Smooth muscle cell of the brain vasculature (primary cell): ENCODE measurements around the gene RRAS2.
"Not testable (repeated sequence)": the region's sequence is repeated elsewhere in the genome, so short reads cannot be mapped to it uniquely, and the experiment has no call there.

Source experiments
- DNase-seq: peaks from one replicate; pipeline ENCODE4 v3.0.0-alpha.2; 2012; ENCODE audit warnings: low read depth, low spot score

Gene RRAS2

GRCh38 chr11:14371249-14371648 lies 12.3 kb upstream of the RRAS2 start:
- DNase-seq: no peak

- no peak for DNase-seq
Observed at GRCh38 chr11:14370496-14370895, 11.5 kb upstream of the RRAS2 start.

- DNase-seq: no peak
Observed at GRCh38 chr11:14369598-14369997, 10.6 kb upstream of the RRAS2 start.

- DNase-seq: no peak
Observed at GRCh38 chr11:14366936-14367335, 8.0 kb upstream of the RRAS2 start.

- DNase-seq: peak; percentile 28
Observed at GRCh38 chr11:14364322-14364721, 5.3 kb upstream of the RRAS2 start.

GRCh38 chr11:14362611-14363010 lies 3.6 kb upstream of the RRAS2 start:
- no peak for DNase-seq

GRCh38 chr11:14361951-14362350 lies 3.0 kb upstream of the RRAS2 start:
- DNase-seq: no peak

- no peak for DNase-seq
Observed at GRCh38 chr11:14360976-14361375, 2.0 kb upstream of the RRAS2 start.

GRCh38 chr11:14359501-14360031 lies 583 bp upstream of the RRAS2 start:
- DNase-seq: no peak

GRCh38 chr11:14357881-14358728 lies 878 bp downstream of the RRAS2 start:
- peak; percentile 21 for DNase-seq

GRCh38 chr11:14356342-14356741 lies 2.6 kb downstream of the RRAS2 start:
- no peak for DNase-seq

- DNase-seq: not testable (repeated sequence)
Observed at GRCh38 chr11:14354604-14355003, 4.4 kb downstream of the RRAS2 start.

GRCh38 chr11:14350716-14351238 lies 8.2 kb downstream of the RRAS2 start:
- no peak for DNase-seq

GRCh38 chr11:14350215-14350614 lies 8.8 kb downstream of the RRAS2 start:
- DNase-seq: no peak

- DNase-seq: no peak
Observed at GRCh38 chr11:14347991-14348390, 11.0 kb downstream of the RRAS2 start.

GRCh38 chr11:14347494-14347893 lies 11.5 kb downstream of the RRAS2 start:
- no peak for DNase-seq

- no peak for DNase-seq
Observed at GRCh38 chr11:14346303-14346955, 12.6 kb downstream of the RRAS2 start.

GRCh38 chr11:14345668-14346067 lies 13.3 kb downstream of the RRAS2 start:
- no peak for DNase-seq

GRCh38 chr11:14345016-14345415 lies 14.0 kb downstream of the RRAS2 start:
- not testable (repeated sequence) for DNase-seq

- DNase-seq: no peak
Observed at GRCh38 chr11:14342906-14343305, 16.1 kb downstream of the RRAS2 start.

- no peak for DNase-seq
Observed at GRCh38 chr11:14341968-14342367, 17.0 kb downstream of the RRAS2 start.

- DNase-seq: no peak
Observed at GRCh38 chr11:14340721-14341120, 18.3 kb downstream of the RRAS2 start.

- DNase-seq: no peak
Observed at GRCh38 chr11:14339356-14339755, 19.6 kb downstream of the RRAS2 start.
